Jurkat, Clone E6-1 (cell line): Measurements from ENCODE around the gene FBXO46.
A peak's percentile ranks its signal among the peaks of the same experiment; 100 is the strongest.
"Not testable (repeated sequence)": the region's sequence is repeated elsewhere in the genome, so short reads cannot be mapped to it uniquely, and the experiment has no call there.

ENCODE experiments used
- DNase-seq: peaks from one replicate; pipeline ENCODE4 v3.0.0-alpha.2; 2011; ENCODE audit warnings: low read depth, low spot score
- H3K4me3 ChIP-seq: 2 replicates; pipeline ENCODE4 v1.5.1; 2011; ENCODE audit warnings: mild to moderate bottlenecking, low read length, control low read depth, moderate library complexity

FBXO46 gene

DNA sequence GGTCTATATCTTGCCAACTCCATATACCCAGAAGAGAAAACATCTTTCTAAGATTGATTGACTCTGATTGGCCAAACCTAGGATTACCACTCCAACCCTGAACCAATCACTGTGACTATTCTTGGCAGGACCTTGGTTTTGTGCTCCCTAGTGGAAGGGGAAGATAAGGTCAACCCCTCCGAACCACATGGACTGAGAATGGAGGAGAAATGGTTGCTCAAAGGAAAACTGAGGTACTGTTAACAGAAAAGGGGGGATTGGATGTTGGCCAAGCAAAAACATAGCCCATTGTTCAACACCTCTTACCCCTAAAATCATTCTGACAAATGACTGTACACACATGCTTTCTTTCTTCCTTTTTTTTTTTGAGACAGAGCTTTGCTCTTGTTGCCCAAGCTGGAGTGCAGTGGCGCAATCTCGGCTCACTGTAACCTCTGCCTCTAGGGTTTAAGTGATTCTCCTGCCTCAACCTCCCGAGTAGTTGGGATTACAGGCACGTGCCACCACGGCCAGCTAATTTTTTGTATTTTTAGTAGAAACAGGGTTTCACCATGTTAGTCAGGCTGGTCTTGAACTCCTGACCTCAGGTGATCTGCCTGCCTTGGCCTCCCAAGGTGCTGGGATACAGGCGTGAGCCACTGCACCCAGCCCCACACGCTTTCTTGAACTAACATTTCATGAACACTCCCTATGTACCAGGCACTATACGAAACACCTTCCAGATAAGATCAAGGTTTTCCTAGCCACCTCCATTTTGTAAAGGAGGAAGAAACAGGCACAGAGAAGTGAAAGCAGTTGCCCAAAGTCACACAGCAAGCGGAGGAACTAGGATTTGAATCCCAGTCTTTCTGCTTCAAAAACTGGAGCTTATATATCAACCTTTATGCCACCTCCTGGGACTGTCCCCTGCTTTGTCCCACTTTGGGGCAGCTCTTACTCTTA lies 9.1 kb upstream of the FBXO46 start:
- no peak for DNase-seq
- H3K4me3 ChIP-seq: no peak overlapping the region

DNA sequence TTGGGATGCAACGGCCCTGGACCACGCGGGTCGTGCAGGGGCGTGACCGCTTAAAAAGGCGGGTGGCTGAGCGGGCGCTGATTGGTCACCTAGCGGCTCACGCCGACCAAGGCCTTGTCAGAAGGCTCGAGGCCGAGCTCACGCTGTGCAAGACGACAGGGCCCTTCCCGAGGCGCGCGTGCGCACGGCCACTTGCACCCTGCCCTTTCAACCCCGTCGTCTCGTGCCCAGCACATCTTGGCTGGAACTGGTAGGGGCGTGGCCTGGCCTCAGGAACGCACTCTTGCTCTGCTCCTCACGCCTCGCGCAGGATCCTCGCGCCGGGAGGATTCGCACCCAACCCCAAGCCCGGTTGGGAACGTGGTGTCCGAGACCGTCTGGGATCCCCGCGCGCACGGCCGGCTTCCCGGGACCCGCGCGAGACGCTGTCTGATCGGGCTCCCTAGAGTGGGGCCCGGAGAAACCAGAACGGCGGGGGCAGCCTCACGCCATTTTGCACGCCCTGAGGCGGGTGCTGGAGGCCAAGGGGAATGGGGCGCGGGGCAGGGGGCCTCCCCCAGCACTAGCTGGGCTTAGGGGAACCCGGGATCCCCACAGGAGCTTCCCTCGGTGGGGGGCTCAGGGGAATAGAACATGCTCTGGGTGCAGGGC lies 2.6 kb upstream of the FBXO46 start, which contains the start of gene MEIOSIN:
MEIOSIN (plus strand) TSS at position 280 of the 651 bp plus-strand sequence. CDS start 1,938 bp downstream, outside the sequence.
- no peak for DNase-seq
- H3K4me3 ChIP-seq: no peak within 1 kb of the TSS

DNA sequence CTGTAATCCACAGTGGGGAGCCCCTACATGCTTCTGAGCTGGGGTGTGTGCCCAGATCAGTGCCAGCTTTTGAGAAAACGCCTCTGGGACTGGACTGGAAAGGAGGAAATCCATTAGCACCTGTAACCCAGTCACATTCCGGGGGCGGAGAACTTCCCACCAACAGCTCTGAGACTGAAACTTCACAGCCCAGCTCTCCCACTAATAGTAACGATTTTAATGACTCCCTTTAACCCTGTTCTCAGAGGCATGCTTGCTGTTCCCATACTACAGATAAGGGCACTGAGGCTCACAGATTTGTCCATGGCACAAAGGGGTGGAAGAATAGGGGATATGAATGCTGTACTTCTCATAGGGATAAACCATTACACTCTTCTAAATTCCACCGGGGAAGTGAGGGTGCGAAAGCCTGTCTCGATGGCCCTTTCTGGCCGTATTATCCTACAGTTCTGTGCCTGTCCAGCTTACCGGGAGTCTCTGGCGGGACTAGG lies 851 bp downstream of the FBXO46 start:
- peak overlapping the region; percentile 92 for H3K4me3 ChIP-seq
- no peak for DNase-seq

DNA sequence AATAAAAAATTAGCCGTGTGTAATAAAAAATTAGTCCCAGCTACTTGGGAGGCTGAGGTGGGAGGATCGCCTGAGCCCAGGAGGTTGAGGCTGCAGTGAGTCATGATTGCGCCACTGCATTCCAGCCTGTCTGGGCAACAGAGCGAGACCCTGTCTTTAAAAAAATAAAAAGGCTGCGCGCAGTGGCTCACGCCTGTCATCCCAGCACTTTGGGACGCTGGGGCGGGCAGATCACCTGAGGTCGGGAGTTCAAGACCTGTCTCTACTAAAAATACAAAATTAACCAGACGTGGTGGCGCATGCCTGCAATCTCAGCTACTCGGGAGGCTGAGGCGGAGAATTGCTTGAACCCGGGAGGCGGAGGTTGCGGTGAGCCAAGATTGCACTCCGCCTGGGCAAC lies 2.0 kb downstream of the FBXO46 start:
- not testable (repeated sequence) for DNase-seq, H3K4me3 ChIP-seq

DNA sequence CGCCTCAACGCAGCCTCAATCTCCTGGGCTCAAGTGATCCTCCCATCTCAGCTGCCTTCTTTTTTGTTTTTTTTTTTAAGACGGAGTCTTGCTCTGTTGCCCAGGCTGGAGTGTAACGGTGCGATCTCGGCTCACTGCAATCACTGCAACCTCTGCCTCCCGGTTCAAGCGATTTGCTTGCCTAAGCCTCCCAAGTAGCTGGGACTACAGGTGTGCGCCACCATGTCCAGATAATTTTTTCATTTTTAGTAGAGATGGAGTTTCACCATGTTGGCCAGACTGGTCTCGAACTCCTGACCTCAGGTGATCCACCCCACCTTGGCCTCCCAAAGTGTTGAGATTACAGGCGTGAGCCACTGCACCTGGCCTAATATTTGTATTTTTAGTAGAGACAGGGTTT lies 10.6 kb downstream of the FBXO46 start:
- DNase-seq, H3K4me3 ChIP-seq: not testable (repeated sequence)

DNA sequence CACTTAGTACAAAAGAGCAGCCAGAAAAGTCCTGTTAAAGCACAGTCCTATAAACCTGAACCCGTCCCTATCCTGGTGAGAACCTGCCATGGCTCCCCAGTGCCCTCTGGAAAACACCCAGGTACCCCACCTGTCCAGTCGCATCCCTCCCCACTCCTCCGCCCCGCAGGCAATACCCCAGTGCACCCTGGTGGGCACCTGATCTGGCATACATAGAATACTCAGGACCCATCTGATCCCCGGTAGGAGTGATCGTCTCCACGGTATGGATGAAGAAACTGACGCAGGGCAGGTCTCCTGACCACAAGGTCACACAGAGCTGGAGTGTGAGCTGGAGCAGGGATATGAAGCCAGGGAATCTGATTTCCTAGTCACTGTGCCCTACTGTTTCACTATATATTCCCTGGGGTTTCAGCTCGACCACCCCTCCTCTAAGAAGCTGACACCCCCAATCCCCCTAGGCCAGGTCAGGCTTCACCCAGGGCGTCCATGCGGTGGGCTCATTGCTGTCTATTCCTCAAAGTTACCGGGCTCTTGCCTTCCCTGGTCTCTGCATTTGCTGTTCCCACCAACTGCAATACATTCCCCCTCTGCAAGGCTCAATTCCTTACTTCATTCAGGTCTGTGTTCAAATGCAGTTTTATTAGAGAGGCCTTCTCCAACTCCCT lies 12.6 kb downstream of the FBXO46 start:
- peak overlapping the region; percentile 68 for H3K4me3 ChIP-seq
- DNase-seq: no peak

DNA sequence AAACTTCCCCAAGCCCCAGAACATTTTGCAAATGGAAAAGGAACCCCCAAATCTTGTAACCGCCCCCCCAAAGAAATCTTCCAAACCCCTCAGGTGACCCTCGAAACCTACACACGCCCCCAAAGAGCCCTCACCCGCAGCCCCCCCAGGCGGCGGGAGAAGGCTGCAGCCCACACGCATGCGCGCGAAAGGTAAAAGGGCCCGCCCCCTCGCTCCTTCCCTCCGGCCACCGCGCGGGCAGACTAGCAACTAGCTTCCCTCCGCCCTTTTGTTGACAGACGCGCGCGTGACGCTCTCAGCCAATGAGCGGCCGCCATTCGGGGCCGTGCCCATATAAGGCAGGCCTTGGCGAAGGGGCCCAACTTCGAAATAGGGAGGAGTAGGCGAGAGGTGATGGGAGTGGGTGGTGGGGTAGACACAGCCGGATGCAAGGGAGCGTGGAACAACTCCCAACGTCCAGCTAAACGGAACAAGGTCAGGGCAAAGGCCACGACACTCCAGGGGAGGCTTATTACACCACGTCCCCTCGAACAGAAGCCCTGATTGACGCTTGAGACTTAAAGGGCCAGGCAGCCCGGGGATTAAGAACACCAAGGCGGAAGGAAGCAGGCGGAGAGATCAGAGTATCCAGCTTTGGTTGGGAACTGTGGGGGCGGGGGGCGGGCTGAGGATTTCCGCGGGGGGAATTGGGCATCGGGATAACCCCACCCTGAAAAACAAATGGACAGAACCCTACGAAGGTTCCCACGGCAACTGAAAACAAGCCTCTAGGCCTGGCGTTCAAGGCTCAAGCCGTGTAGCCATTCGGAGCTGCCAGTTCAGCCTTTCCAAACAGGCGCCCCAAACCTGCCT lies 13.3 kb downstream of the FBXO46 start:
- peak overlapping the region; percentile 77 for H3K4me3 ChIP-seq
- DNase-seq: peak; percentile 99

DNA sequence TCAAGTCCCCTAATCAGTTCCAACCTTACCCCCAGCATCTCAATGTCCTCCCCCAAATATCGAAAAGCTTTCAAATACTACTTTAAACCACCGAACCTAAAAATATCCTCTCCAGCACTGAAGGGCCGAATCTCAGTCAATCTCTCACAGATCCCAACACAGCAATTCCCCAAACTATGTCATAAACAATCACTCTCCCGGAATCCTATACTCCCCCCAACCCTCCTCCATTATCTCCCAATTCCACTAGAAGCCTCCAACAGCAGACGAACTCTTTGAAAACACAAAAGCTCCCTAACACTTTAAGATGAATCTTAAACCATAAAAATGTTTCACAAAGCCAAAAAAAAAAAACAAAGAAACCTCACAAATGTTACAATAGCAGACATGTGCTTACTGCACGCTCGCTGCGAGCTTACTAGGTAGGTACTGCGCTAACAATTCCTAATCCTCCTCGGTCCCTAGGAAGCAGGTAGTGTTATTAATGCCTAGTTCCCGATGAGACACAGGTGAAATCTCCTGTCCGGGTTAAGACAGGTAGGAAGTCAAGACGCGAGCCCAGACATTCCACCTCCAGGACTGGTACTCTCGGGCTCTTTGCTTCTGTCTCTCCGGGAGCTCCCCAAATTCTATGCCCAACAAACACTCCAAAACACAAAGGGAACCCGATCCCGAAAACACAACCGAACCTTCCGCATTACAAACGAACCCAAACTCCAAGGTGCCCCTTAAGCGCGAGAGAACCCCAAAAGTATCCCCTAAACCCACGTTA lies 14.2 kb downstream of the FBXO46 start:
- no peak for DNase-seq
- peak overlapping the region; percentile 77 for H3K4me3 ChIP-seq

DNA sequence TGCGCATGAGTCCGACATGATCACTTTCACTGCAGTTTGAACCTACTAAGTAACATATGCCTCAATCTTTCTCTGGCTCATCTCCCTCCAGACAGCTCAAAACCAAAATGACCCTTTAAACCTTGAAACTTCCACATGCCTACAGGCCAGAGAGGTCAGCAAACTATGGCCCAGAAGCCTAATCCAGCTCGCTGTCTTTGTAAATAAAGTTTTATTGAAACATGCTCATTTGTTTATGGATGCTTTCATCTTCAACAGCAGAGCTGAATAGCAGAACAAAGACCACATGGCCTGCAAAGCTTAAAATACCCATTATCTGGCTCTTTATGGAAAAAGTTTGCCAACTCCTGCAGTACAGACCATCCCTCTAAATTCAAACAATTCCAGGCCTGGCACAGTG lies 15.6 kb downstream of the FBXO46 start:
- H3K4me3 ChIP-seq: no peak overlapping the region
- DNase-seq: no peak

DNA sequence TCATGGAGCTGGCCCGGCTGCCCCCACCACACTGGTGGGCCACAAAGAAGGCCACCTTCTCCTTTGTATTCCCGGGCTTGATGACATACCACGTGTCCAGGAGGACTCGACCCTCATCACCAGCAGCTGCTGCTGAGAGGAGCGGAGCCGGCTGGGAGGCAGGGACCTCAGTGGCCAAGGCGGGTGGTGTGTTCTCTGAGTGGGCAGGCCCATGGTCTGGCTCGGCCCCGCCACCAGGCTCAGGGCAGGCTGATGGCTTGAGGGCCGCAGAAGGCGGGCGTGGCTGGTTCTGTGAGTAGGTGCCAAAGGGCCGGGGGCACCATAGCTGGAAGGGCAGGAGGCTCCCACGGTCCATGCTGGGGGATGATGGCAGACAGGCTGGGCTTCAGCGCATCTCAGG lies 17.6 kb downstream of the FBXO46 start:
- no peak for DNase-seq

DNA sequence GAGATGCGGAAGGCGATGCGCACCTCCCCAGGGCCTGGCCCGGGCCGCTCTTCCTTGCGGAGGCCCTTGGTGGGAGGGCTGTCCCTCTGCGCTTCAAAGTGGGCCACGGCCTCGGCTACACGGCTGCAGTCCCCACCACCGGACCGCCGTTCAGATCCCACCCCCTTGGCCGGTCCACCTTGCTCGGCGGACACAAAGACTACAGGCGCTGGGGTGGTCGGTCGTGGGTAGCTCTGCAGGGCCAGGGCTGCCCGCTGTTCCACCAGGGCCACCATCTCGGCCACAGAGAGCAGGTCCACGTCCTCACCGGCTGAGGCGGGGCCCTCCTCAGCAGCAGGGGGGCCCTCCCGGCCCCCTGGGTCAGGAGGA lies 18.0 kb downstream of the FBXO46 start:
- no peak for DNase-seq
- no peak overlapping the region for H3K4me3 ChIP-seq

More for the DNA sequence above, 17.6 kb downstream of the FBXO46 start:
- H3K4me3 ChIP-seq: no peak overlapping the region

DNA sequence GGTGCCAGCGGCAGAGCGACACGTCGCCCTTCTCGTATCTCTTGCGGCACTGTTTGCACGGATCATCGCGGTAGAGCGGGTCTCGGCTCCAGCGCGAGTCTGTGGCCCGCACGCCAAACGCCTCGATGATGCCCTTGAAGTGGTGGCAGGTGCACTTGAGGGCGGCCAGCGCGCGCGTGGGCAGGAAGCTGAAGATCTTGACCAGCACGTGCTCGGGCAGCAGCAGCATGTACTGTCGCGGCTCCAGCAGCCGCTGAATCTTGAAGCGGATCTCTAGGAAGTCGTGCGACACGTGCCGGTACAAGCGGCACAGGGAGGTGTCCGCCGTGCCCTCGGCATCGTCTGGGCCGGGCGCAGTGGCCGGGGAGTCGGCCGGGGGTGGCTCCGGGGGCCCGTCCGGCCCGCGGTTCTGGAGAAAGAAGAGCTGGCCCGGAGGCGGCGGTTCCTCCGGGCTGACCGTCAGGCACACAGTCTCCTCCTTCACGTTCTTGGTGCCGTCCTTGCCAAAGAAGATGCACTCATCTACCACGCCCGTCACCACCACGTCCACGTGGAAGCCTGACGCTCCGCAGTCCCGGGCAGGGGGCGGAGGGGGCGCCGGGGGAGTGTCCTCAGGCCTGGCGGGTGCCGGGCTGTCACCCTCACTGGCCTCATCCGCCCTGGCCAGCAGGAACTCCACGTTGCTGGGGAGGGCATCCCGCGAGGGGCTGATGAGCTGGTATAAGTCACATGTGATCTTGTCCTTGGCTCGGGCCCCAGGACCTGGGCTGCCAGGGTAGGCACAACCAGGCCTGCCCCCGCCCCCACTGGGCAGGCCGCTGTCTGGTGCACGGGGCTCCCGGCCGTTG lies 18.6 kb downstream of the FBXO46 start:
- H3K4me3 ChIP-seq: no peak overlapping the region
- DNase-seq: no peak

DNA sequence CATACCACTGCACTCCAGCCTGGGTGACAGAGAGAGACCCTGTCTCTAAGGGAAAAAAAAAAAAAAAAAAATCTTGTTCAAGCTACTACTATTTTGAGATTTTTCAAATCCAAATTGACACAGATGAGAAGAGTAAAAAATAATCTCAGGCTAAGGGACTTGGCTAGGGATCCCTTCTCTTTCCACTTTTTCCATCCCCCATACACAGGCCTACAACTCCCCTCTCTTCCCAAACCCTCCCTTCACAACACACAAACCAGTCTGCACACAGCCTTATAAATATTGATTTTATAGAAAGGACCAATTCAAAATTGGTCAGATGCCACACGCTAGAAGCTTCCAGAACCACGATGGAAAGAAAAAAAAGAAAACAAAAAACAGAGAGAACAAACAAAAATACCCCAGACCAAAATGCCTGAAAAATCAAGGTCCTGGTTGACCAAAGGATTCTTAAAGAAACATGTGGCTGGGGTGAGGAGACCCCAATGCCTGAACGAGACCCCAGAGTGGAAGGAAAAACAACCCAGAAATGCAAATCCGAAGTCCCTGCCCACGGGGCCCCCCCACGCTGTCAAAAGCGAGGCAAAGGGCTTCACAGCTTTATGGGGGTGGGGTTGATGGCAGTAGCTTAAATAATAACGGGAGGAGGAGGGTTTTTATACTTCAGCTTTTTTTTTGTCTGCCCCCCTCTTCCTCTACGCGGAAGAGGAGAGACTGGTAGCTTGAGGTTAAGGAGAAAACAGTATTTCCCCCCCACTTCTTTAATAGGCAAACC lies 20.2 kb downstream of the FBXO46 start:
- no peak for DNase-seq
- no peak overlapping the region for H3K4me3 ChIP-seq

DNA sequence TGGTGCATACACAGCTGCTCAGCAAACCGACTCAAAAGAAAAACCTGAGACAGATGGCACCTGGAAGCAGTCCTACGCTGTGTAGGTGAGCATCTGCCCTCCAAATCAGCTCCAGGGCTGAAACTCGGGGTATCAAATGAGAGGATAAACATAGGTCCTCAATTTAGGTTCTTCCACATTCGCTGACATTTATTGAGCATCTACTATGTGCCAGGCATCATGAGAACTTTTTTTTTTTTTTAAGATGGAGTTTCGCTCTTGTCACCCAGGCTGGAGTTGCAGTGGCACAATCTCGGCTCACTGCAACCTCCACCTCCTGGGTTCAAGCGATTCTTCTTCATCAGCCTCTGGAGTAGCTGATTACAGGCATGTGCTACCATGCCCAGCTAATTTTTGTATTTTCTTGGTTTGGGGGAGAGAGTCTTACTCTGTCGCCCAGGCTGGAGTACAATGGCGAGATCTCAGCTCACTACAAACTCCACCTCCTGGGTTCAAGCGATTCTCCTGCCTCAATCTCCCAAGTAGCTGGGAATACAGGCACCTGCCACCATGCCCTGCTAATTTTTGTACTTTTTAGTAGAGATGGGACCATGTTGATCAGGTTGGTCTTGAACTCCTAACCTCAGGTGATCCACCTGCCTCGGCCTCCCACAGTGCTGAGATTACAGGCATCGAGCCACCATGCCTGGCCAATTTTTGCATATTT lies 24.8 kb downstream of the FBXO46 start:
- H3K4me3 ChIP-seq: no peak overlapping the region
- no peak for DNase-seq

DNA sequence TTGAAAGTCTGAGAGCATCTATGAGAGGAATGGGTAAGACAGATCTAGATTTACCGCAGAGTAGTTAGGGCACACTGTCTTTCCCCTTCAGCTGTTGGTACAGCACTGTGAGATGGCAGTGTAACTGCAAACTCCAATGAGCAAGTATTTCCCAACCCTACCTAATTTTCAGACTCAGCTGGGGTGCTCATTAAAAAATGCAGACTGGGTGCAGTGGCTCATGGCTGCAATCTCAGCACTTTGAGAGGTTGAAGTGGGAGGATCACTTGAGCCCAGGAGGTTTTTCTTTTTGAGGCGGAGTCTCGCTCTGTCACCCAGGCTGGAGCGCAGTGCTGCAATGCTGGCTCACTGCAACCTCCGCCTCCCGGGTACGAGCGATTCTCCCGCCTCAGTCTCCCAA lies 25.6 kb downstream of the FBXO46 start:
- H3K4me3 ChIP-seq: no peak overlapping the region
- no peak for DNase-seq

DNA sequence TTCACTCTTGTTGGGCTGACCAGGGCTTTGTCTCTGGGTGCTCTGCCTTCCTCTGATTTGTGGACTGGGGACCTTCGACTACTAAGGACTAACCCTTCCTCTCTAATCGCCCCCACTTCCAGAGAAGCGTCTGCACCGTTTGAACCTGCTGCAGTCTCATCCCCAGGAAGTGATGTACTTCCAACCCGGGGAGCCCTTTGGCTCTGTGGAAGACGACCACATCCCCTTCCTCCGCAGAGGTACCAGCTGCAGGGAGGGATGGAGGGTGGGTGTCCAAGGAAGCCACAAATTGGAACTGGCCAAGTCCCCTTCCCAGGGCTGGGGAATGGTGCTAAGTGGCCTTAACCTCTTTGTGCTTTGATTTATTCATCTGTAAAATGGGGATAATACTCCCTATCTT lies 29.0 kb downstream of the FBXO46 start:
- no peak overlapping the region for H3K4me3 ChIP-seq

More for the DNA sequence above, 29.0 kb downstream of the FBXO46 start:
- no peak for DNase-seq
